ENCODE results near the gene NECTIN2.

- TF ChIP-seq, protein P1, sequence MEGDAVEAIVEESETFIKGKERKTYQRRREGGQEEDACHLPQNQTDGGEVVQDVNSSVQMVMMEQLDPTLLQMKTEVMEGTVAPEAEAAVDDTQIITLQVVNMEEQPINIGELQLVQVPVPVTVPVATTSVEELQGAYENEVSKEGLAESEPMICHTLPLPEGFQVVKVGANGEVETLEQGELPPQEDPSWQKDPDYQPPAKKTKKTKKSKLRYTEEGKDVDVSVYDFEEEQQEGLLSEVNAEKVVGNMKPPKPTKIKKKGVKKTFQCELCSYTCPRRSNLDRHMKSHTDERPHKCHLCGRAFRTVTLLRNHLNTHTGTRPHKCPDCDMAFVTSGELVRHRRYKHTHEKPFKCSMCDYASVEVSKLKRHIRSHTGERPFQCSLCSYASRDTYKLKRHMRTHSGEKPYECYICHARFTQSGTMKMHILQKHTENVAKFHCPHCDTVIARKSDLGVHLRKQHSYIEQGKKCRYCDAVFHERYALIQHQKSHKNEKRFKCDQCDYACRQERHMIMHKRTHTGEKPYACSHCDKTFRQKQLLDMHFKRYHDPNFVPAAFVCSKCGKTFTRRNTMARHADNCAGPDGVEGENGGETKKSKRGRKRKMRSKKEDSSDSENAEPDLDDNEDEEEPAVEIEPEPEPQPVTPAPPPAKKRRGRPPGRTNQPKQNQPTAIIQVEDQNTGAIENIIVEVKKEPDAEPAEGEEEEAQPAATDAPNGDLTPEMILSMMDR (IDR thresholded peaks at IDR 0.05; ENCODE audit: insufficient read depth, low read length, poor library complexity, severe bottlenecking), result no peak
- TF ChIP-seq EZH2phosphoT487 (conservative IDR thresholded peaks at IDR 0.05; ENCODE audit: low read length), result no peak
Observed at GRCh38 chr19:44863990-44864389, 17.9 kb downstream of the NECTIN2 start.

All from SU-DHL-6 (cell line).